ENCODE measurements around the gene TALDO1.
A peak's percentile ranks its signal among the peaks of the same experiment; 100 is the strongest.
"Not testable (repeated sequence)": the region's sequence is repeated elsewhere in the genome, so short reads cannot be mapped to it uniquely, and the experiment has no call there.

TALDO1 gene

DNA sequence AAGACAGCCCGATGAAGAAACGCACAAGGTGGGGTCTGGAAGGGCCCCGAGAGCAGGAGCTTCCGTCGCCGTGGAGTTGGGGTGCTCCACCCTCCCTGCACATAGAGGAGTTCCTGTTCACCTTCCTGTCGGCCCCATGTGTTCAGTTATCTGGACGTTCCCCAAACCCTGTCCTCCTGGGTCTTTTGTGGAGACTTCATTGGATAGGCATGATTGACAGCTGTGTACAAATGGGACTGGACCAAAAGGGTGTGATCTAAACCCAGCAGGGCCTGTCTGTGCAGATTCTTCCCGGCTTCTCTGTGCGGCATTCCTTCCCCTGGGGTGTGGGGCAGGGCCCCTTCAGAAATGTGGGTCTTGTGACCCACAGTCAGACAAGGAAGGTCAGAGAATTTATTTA lies 9.4 kb upstream of the TALDO1 start:
- not testable (repeated sequence) for DNase-seq

DNA sequence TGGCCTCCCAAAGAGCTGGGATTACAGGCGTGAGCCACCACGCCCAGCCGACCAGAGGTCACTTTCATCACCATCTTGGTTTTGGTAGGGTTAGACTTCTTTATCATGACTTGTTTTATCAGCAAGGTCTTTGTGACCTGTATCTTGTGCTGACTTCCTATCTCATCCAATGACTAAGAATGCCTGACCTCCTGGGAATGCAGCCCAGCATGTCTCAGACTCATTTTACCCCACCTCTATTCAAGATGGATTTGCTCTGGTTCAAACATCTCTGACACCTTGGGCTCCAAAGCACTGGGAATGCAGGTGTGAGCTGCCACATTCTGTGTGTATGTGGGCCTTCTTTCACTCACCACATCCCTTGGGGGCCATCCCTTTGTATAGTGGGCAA lies 5.1 kb upstream of the TALDO1 start:
- no peak for DNase-seq

DNA sequence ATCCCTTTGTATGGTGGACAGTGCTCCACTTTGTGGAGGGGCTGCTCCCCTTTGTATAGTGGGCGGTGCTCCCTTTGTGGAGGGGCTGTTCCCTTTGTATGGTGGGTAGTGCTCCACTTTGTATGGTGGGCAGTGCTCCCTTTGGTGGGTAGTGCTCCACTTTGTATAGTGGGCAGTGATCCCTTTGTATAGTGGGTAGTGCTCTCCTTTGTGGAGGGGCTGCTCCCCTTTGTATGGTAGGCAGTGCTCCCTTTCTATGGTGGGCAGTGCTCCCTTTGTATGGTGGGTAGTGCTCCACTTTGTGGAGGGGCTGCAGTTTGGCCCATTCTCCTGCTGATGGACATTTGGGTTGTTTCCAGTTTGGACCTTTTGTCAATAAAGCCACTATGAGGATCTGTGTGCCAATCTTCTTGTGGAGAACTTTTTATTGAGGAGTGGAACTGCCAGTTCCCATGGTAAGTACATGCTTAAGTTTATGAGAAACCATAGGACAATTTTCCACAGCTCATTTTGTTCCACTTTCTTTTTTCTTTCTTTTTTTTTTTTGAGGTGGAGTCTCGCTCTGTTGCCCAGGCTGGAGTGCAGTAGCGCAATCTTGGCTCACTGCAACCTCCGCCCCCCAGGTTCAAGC lies 4.6 kb upstream of the TALDO1 start:
- DNase-seq, result no peak

DNA sequence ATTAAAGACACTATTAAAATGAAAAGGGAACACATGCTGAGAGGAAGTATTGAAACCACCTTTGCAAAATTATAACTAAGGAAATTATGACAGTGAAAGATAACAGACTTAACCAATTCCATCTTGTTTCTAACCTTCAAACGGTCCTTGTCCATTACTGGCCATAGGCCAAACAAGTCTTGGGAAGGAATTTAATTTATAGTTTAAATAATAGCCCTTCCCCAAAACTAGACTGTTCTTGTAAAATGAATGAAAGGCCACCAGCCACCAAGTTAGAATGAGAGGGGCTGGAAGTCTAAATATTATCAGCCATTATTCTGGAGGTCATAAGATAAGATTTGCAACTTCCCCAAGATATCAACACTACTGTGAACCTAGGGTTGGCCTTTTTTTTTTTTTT lies 1.8 kb upstream of the TALDO1 start:
- DNase-seq, result no peak

DNA sequence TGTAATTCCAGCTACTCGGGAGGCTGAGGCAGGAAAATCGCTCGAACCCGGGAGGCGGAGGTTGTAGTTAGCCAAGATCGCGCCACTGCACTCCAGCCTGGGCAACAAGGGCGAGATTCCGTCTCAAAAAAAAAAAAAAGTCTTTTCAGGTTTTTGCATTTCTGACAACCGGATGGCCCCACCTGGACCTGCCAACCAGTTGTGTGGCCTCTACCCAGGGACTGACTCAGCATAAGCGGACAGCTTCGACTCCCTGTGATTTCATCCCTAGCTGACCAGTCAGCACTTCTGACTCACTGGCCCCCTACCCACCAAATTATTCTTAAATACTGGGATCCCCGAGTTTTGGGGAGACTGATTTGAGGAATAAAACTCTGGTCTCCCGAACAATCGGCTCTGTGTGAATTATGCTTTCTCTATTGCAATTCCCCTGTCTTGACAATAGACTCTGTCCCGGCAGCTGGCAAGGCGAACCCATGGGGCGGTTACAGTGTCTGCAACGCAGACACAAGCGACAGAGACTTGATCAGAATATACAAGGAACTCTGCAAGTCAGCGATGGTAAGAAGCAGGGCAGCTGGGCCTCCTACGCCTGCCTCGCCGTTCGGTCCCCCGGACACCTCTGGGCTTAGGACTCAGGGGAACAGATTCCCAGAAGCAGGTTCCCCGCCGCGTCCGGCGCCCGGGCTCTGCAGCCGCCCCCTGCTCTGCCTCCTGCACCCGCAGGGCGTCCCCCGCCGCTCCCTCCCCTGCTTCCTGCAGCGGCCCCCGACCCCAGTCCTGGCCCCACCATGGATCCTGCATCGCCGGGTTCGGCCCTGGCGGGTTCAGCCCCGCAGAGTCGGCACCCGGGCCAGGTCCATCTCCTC lies 741 bp upstream of the TALDO1 start:
- DNase-seq, result no peak

DNA sequence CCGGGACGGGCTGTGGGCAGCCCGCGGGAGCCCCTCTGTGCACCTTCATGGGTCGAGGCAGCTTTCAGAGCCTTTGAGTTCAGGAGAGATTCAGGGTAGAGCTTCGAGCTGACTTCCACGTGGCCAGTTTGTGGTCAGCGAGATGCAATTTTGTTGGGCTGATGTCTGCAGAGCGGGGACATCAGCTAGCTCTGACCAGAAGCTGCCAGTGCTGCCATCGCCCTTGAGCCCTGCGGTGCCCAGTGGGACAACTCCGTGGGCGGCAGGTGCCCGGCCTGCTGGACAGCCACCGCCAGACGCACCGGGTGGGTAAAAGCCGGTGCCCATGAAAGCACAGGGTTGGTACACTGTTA lies 719 bp downstream of the TALDO1 start:
- DNase-seq, result no peak

DNA sequence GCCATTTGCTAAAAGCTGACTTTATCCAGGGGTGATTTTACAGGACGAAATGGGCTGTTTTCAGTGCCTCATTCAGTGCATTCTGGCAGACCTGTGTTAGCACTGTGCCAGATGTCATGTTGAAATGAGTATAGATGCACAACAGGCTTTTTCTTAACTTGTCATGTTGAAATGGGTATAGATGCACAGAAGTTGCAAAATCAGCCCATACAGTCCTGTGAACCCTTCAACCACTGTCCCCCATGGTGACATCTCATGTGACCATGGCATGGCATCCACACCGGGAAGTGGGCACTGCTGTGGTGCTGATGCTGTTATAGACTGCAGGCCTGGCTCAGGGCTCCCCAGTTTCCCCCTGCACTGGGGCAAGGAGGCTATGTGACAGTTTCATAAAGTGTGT lies 2.5 kb downstream of the TALDO1 start:
- no peak for DNase-seq

DNA sequence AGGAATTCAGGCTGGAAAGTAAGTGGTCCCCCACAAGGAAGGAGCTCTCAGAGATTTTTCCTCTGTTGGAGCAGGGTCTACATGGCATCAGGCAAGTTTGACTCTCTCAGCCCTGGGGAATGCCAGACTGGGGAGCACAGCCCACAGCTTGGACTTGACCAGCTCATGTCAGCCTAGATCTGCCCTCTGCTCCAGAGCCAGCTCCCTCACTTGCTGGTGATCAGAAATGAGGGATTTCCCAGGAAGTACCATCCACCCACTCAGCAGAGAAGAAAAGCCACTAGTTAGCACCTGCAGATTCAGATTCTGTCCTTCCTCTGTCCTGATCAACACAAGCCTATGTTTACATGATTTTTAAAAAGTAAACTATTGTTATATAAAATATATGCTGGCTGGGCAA lies 13.0 kb downstream of the TALDO1 start:
- DNase-seq, result no peak

DNA sequence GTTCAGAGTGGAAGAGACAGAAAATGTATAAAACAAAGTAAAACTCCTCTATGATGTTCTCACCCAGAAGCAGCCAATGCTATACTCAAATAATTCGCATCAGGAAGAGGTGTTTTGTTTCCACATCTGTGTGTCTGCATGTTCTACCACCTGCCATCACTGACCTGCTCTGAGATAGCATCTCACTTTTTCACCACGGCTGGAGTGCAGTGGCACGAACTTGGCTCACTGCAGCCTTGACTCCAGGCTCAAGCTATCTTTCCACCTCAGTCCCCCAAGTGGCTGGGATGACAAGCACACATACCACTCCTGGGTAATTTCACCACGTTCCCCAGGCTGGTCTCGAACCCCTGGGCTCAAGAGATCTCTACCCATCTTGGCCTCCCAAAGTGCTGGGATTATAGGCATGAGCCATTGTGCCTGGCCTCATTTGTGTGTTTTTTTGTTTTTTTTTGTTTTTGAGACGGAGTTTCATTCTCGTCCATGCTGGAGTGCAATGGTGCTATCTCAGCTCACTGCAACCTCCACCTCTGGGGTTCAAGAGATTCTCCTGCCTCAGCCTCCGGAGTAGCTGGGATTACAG lies 14.4 kb downstream of the TALDO1 start:
- DNase-seq, result no peak

DNA sequence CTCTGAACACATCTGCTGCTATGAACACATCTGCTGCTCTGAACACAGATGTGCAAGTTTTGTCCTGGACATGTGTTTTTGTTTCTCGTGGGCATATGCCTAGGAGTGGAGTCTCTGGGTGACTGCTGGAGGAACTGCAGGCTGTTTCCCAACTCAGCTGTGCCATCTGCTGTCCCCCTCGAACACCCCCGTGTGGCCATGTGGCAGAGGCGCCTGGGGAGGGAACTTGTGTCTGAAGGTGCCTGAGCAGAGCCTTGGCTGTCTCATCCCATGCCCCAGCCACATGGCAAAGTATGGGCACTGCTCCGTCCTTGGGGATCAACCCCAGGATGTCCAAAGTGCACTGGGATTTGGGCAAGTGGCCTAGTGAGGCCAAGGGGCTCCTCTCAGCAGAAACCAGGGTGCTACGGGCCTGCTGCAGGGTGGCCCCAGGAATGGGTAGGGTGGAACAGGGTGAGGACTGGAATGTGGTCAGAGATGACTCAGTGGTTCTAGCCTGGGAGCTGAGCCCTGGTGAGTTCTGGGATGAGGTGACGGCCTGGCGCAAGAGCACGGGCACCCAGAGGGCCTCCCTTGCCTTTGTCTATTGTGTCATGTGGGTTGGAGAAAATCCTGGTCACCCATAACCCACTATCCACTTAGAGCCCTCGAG lies 15.3 kb downstream of the TALDO1 start:
- peak; percentile 55 for DNase-seq

DNA sequence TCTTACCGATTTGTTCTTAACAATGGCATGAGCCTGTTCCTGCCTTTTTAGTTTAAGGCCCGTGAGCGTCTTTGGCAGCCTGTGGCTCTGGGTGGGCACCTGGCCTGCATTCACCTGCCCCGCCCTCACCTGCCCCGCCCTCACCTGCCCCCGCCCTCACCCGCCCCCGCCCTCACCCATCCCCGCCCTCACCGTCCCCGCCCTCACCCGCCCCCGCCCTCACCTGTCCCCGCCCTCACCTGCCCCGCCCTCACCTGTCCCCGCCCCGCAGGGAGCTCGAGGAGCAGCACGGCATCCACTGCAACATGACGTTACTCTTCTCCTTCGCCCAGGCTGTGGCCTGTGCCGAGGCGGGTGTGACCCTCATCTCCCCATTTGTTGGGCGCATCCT lies 15.8 kb downstream of the TALDO1 start:
- DNase-seq, result no peak

DNA sequence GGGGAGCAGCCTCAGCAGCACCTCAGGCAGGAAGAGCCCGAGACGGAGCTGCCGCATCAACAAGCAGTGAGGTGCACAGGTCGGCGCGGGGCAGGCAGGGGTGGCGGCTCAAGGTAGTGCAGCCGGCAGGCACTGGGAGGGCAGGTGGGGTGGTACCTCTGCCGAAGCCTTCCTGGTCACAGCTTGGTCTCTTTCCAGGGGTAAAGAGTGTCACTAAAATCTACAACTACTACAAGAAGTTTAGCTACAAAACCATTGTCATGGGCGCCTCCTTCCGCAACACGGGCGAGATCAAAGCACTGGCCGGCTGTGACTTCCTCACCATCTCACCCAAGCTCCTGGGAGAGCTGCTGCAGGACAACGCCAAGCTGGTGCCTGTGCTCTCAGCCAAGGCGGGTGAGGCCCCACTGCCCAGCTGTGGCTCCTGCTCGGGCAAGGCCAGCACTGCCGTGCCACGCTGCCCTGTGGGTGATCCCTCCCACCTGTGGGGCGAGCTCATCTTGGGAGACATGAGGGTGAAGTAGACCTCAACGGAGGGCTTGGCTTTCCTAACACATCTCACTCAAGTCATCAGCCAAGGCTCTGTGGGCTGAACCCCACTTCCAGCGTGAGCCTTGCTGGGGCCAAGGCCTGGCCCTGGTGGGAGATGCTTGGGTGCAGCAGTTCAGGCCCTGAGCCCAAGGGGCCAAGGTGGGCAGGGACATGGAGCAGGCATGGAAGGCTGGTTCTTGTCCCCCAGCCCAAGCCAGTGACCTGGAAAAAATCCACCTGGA lies 16.5 kb downstream of the TALDO1 start:
- peak; percentile 56 for DNase-seq

DNA sequence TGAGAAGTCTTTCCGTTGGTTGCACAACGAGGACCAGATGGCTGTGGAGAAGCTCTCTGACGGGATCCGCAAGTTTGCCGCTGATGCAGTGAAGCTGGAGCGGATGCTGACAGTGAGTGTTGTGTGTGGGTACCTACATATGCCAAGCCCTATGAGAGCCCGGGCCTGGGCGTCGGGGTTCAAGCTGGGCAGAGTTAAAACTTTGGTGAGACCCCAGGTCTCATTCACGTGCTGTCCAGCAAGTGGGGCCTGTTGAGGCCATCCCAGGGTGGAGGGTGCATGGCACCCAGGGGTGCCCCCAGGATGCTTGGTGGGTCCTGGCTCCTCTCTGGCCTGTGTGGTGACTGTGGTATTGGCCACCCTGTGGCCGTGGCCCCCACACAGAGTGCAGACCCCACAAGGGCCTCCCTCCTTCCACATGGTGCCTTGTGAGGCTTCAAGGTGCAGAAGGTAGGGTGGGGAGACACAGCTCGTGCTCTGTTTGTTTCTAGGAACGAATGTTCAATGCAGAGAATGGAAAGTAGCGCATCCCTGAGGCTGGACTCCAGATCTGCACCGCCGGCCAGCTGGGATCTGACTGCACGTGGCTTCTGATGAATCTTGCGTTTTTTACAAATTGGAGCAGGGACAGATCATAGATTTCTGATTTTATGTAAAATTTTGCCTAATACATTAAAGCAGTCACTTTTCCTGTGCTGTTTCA lies 17.2 kb downstream of the TALDO1 start:
- DNase-seq, result no peak

DNA sequence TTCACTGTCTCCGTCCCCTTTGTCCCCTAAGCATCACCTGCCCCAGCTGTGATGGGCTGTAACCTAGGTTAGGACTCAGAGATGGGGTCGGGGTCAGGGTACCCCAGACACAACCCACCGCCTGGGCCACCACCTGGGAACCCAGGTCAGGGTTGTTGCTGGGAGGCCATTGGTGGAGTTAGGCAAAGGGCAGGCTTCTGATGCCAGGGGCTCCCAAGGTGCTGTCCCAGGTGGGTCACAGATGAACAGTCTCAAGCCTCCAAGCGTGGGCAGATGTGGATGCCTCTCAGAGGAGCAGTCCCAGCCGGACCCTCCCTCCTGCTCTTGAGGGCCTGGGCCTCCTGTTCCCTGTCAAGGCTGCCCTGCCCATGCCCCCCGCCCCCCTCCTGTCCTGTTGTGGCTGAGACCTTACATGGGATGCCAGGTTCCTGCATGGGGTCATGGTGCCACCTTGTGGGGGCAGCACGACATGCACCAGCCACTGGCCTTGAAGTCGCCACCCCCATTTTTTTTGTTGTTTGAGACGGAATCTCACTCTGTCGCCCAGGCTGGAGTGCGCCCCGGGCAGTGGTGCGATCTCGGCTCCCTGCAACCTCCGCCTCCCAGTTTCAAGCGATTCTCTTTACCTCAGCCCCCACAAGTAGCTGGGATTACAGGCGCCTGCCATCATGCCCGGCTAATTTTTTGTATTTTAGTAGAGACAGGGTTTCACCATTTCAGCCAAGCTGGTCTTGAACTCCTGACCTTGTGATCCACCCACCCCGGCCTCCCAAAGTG lies 17.9 kb downstream of the TALDO1 start:
- peak; percentile 77 for DNase-seq

DNA sequence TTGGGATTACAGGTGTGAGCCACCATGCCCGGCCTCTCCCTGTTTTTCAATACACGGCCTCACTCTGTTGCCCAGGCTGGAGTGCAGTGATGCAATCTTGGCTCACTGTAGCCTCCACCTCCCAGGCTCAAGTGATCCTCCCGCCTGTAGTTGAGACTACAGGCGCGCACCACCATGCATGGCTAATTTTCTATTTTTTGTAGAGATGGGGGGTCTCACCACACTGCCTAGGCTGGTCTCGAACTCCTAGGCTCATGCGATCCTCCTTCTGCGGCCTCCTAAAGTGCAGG lies 18.5 kb downstream of the TALDO1 start:
- DNase-seq, result no peak

DNA sequence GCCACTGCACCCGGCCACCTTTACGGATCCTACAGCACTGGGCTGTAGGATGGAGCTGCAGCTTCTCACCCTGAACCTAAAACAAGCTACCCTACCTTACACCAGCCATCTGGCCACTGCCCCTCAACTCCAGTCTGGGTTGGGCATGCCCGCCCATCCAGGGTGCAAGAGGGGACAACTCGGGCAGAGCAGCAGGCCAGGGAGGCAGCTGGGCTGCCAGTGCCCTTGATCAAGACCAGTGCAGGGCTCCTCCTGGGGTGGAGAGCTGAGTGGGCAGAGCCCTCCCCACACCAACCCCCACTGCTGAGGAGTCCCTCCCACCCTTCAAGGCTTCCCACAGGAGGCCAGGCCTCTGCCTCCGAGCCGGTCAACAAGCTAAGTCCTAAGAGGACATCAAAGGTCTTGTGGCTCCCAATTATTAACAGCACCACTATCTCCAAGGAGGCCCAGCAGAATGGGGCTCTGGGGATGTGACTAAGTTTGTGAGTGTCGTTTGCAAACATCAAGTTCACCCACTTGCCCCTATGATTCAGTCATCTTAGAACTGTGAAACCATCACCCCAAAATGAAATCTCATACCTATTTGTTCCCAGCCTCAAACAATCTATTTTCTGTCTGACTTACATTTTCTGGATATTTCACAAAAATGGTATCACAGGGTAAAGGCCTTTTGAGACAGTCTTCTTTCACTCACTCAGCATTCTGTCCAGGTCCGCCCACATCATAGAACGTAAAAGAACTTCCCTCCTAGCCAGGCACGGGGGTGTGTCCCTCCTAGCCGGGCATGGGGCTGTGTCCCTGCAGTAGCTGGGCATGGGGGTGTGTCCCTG lies 19.1 kb downstream of the TALDO1 start:
- DNase-seq, result no peak

DNA sequence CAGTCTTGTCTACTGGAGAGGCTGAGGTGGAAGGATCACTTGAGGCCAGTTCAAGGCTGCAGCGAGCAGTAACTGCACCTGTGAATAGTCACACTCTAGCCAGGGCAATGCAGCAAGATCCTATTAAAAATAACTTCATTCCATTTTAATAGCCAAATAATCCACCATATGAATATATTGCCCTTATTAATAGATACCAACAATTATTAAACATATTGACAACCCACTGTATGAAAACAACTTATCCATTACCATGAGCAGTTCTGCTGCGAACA lies 19.6 kb downstream of the TALDO1 start:
- no peak for DNase-seq

DNA sequence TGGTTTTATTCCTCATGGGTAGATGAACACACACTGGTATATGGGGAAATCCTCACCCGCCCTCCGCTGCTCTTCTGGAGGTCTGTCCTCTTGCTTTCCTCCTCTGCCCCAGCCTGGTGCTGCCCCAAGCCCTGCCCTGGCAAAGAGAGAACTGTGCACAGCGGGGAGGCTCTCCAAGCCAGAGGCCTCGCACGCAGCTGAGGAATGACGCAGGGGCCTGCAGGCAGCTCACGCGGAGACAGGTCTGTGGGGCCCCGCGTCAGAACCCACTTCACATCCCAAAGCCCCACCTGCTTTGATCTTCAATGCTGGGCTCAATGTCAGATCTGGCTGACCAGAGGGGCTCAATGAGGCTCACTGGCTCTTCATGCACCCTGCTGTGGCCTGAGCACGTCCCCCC lies 20.0 kb downstream of the TALDO1 start:
- DNase-seq, result peak; percentile 54

DNA sequence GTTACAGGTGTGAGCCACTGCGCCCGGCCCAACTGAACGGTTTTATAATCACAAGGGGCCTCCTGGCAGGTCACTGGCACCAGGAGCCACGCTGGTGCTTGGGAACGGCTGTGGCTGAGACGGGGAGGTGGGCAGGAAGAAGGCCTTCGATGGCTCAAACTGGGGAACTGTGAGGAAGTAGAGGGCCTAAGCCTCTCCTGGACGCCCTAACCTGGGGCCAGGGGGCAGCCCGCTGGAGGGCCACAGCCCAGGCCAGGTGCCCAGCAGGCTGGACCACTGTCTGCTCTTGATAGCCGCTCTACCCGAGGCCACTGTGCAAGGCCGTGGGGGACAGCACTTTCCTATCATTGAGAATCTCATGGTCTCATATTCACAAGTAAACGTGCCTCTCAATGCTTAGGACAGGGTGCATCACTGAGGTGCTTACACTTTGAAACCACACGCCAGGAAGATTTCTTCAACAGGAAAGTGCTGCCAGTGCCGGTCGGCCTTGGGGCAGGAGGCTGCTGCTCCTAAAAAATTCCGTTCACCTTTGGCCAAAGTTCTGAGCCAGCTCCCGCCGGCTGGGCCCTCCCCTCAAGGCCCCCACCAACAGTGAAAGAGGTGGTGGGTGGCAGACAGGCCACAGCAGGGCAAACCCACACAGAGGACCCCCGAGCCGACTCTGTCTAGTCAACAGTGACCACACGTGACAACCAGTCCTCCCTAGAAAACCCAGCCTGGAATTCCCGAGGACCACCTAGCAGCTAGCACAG lies 22.8 kb downstream of the TALDO1 start:
- DNase-seq, result no peak

Measured in activated CD8-positive, alpha-beta memory T cell treated with anti-CD3 and anti-CD28 coated beads, Interleukin-2, amount 50 U/mL, for 48 hours (primary cell).